Measurements from ENCODE around the gene NAALADL2. TPM values are rescaled to one million over a fixed set of nuclear protein-coding genes. Genes with fewer than 3 reads are reported as not detected.
"Not testable (repeated sequence)": the region's sequence is repeated elsewhere in the genome, so short reads cannot be mapped to it uniquely, and the experiment has no call there.

The NAALADL2 gene
- polyA plus RNA-seq, 1 experiment: 6.3 TPM

GRCh38 chr3:175082631-175083030, 223.5 kb downstream of the NAALADL2 start:
- DNase-seq (ENCODE audit: low read depth, low spot score): no peak
- TF ChIP-seq CTCF (IDR thresholded peaks at IDR 0.05; ENCODE audit: low read depth, low read length): no peak
- CTCF ChIA-PET: no interaction called here

GRCh38 chr3:175087128-175087527, 228.0 kb downstream of the NAALADL2 start:
- CTCF ChIA-PET; H3K4me3 ChIP-seq (ENCODE audit: low read depth, low read length); H3K27me3 ChIP-seq (ENCODE audit: control insufficient read depth, insufficient read depth, low read length); POLR2A ChIA-PET; DNase-seq (ENCODE audit: low read depth, low spot score); H3K9me3 ChIP-seq (ENCODE audit: control insufficient read depth, insufficient read depth, low read length); H3K27ac ChIP-seq (ENCODE audit: low read depth, low read length): not testable (repeated sequence)

More at GRCh38 chr3:175082631-175083030, 223.5 kb downstream of the NAALADL2 start:
- no peak overlapping the region for H3K27ac ChIP-seq (ENCODE audit: low read depth, low read length)
- no peaks in the 10 kb centered on the region for H3K27me3 ChIP-seq (ENCODE audit: control insufficient read depth, insufficient read depth, low read length)
- POLR2A ChIA-PET: no interaction called here
- H3K9me3 ChIP-seq (ENCODE audit: control insufficient read depth, insufficient read depth, low read length): peaks cover 4% of the 10 kb centered on the region; the same call in 1 of the 2 replicates
- H3K4me3 ChIP-seq (ENCODE audit: low read depth, low read length): no peak overlapping the region

GRCh38 chr3:175088766-175089380, 229.7 kb downstream of the NAALADL2 start:
- H3K4me3 ChIP-seq (ENCODE audit: low read depth, low read length): no peak overlapping the region
- peaks cover 4% of the 10 kb centered on the region; the same call in 1 of the 2 replicates for H3K9me3 ChIP-seq (ENCODE audit: control insufficient read depth, insufficient read depth, low read length)
- CTCF ChIA-PET: no interaction called here
- no peak overlapping the region for H3K27ac ChIP-seq (ENCODE audit: low read depth, low read length)
- DNase-seq (ENCODE audit: low read depth, low spot score): no peak
- POLR2A ChIA-PET: no interaction called here
- H3K27me3 ChIP-seq (ENCODE audit: control insufficient read depth, insufficient read depth, low read length): no peaks in the 10 kb centered on the region
- no peak for TF ChIP-seq CTCF (IDR thresholded peaks at IDR 0.05; ENCODE audit: low read depth, low read length)

- no peak for DNase-seq (ENCODE audit: low read depth, low spot score)
- TF ChIP-seq CTCF (IDR thresholded peaks at IDR 0.05; ENCODE audit: low read depth, low read length): no peak
- ChIA-PET CTCF (no interaction called here), POLR2A (no interaction called here)
- no peak overlapping the region for H3K4me3 ChIP-seq (ENCODE audit: low read depth, low read length)
- no peaks in the 10 kb centered on the region for H3K27me3 ChIP-seq (ENCODE audit: control insufficient read depth, insufficient read depth, low read length)
- peaks cover 4% of the 10 kb centered on the region; the same call in 1 of the 2 replicates for H3K9me3 ChIP-seq (ENCODE audit: control insufficient read depth, insufficient read depth, low read length)
- no peak overlapping the region for H3K27ac ChIP-seq (ENCODE audit: low read depth, low read length)
Measured at GRCh38 chr3:175091426-175092114, 232.4 kb downstream of the NAALADL2 start.

GRCh38 chr3:175093748-175094147, 234.6 kb downstream of the NAALADL2 start:
- no peak for TF ChIP-seq CTCF (IDR thresholded peaks at IDR 0.05; ENCODE audit: low read depth, low read length)
- Histone ChIP-seq H3K27me3 (ENCODE audit: control insufficient read depth, insufficient read depth, low read length) (no peaks in the 10 kb centered on the region), H3K27ac (ENCODE audit: low read depth, low read length) (no peak overlapping the region), H3K4me3 (ENCODE audit: low read depth, low read length) (no peak overlapping the region), H3K9me3 (ENCODE audit: control insufficient read depth, insufficient read depth, low read length) (no peaks in the 10 kb centered on the region)
- DNase-seq (ENCODE audit: low read depth, low spot score): no peak
- POLR2A ChIA-PET: interaction anchor here (0.6 kb wide), 1 partner anchor 652 kb away, joined by 3 read pairs; no protein-coding TSS in a partner anchor
- CTCF ChIA-PET: no interaction called here
